ENCODE data around the gene SOX3.

Gene SOX3

GRCh38 chrX:140504371-140505324 is at the start of gene SOX3:
Gene SOX3, minus strand, starts transcription at chrX:140505069. Its CDS starts 9 bp downstream, at chrX:140505060.
- DNase-seq: no peak

- DNase-seq: no peak
These were observed 44.1 kb upstream of the SOX3 start for GRCh38 chrX:140548985-140549384.

GRCh38 chrX:140526171-140526570 is 21.3 kb upstream of the SOX3 start:
- no peak for DNase-seq

GRCh38 chrX:140525448-140525847 is 20.6 kb upstream of the SOX3 start:
- no peak for DNase-seq

DNA sequence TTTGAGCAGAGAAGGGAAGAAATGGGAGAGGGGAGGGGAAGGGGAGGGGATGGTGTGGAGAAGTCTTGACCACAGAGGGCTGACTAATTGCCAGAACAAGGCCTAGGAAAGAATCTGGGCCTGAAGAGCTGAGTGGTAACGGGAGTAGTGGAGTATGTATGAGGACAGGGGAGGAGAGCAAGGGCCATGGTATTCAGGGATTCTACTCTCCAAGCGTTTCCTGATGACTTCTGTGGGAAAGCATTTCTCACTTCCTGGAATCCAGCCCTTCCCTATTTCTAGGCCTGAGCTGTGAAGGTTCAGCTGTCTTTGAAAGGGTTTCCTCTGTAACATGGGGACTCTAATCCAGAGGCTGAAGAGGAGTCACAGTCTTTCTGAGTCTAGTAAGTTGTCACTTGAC is 19.7 kb upstream of the SOX3 start:
- DNase-seq: no peak

DNA sequence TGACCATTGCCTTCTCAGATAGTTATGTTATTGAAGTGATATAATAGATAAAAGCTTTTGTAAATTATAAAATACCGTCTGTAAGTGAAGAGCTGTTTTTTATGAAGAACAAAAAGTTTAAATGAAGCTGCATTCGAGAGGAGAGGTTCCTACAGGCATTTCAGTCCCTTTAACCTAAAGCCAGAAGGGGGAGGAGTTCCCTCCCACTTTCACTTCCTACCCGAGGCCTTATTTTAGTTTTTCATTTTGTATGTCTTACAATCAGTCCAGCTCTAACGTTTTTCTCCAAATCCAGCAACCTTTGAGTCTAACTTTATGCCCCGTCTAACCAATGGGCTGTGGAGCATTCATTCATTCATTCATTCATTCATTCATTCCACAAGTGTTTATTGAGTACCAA is 16.5 kb upstream of the SOX3 start:
- no peak for DNase-seq

GRCh38 chrX:140514554-140514953 is 9.7 kb upstream of the SOX3 start:
- no peak for DNase-seq

DNA sequence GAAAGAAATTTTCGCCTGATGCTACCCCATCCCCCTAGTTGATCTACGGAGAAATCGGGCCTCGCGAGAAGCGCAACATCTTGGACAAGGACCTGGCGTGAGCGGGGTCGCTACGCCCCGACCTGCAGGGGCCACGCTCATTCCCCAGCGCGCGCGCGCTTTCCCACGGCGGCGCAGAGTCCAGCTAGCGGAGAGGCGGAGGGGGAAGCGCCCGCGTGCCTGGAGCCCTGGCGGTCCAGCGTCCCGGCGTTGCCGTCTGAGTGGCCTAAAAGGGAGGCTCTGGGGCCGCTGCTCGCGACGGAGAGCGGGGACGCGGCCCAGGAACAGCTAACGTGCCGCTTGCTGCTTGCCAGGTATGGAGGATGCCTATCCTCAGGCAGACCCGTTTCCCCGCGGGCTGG is 6.0 kb upstream of the SOX3 start:
- DNase-seq: no peak

GRCh38 chrX:140510306-140510676 is 5.4 kb upstream of the SOX3 start:
- no peak for DNase-seq

- no peak for DNase-seq
These were observed 4.8 kb upstream of the SOX3 start for GRCh38 chrX:140509468-140510305.

DNA sequence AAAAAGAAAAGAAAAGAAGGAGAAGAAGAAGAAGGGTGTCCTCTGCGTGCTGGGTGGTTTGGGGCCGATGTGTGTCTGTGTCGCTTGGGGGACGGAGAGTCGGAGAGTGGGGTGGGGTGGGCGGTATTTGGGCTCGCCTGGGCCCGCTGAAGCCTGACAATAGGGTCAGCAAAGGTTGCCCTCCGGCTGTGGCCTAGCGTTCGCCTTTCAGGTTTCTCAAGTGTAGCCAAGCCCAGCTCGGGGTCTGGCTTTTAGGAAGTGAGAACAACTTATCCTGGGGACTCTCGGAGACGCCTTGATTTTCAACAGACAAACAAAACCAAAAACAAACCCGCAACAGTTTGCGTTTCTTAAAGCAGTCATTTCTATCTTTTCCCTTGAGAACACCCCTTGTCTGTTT is 4.1 kb upstream of the SOX3 start:
- no peak for DNase-seq

GRCh38 chrX:140507982-140508305 is 3.1 kb upstream of the SOX3 start:
- DNase-seq: no peak

DNA sequence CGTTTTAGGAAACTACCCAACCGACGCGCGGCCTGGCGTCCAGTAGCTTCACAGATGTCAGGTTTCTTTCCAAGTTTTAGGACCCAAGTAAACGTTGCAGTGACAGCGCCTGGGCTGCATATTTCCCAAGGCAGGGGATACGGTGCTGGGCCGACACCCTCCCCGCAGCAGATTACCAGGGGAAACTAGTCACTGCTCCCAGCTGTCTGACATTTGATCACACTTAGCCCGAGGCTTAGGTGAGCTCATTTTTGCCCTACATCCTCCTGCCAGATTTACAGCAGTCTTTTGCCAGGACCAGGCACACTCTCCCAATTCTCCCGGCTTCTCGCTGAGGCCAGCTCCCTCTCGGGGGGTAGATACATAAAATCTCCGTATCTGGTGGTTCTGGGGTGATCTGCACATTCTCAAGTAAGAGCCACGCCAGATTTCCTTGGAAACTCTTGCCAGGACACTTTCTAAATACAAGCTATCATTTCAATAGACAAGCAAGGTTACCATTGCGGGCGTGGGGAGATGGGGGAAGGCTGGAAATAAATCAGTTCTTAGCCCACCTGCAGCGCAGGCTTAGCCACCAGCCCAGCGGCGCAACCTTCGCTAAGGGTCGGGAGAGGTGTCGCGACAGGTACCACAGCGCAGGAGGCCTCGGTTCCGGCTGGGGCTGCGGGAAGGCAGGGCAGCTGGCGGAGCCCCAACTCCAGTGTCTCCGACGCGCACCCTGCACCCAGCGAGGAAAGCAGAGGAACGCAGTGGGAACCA is 2.5 kb upstream of the SOX3 start:
- no peak for DNase-seq

DNA sequence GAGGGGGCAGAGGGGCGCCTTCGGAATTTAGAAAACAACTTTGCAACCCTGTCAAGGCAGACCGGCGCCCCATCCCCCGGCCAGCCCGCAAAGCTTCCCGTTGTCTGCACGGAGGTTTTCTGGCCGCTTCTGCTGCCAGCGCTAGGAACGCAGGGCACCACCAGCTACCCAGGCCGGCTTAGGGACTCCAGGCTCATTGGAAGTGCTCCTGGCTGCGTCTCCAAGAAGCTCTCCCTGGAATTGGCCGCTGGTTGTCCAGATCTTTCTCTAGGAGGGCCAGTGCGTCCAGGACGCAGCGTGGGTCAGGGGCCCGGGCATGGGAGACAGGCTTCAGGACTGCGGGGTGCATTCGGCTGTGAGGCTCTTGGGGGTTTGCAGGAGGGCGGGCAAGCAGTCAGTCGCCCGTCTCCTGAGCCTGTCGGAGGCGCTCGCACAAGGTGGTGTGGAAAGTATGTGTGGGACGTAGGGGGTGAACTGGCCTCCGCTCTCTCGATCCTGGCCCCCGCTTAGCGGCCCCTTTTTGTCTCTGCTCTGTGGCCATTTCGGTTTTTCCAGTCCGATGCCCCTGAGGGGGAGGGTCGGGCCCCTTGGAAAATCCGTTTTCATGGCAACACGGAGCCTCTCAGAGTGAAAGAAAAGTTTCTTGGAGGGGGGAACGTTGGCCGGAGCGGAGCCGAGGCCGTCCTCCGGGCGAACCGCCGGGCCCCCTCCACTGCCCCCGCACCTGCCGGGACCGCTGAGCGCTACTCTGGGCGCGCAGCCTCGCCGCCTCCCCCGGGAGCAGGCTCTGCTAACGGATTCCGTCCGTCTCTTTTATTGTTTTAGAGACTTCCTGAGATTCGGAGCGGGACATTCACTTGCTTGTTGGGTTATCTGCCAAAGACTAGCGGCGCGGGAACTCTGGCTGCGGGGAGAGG is 810 bp upstream of the SOX3 start:
- DNase-seq: no peak

DNA sequence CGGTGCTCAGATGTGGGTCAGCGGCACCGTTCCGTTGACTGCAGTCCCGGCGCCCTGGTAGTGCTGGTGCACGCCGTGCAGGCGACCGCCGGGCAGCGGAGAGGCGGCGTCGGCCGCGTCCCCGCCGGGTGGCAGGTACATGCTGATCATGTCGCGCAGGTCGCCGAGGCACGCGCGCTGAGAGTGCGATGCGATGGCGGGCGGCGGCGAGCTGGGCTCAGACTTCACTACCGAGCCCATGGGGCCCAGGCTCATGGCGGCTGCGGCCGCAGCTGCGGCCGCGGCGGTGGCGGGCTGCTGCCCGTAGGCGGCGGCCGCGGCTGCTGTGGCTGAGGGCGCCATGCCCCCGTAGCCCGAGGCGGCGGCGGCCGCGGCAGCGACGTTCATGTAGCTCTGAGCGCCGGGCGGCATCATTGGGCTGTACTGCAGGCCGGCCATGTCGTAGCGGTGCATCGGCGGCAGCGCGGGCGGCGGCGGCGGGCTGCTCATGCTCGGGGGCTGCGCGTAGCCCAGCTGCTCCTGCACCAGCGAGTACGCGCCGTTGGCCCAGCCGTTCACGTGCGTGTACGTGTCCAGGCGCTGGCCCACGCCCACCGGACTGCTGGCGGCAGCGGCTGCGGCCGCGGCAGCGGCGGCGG is 1.0 kb downstream of the SOX3 start:
- no peak for DNase-seq

- no peak for DNase-seq
These were observed 1.6 kb downstream of the SOX3 start for GRCh38 chrX:140503238-140503601.

- no peak for DNase-seq
These were observed 2.2 kb downstream of the SOX3 start for GRCh38 chrX:140502491-140503237.

DNA sequence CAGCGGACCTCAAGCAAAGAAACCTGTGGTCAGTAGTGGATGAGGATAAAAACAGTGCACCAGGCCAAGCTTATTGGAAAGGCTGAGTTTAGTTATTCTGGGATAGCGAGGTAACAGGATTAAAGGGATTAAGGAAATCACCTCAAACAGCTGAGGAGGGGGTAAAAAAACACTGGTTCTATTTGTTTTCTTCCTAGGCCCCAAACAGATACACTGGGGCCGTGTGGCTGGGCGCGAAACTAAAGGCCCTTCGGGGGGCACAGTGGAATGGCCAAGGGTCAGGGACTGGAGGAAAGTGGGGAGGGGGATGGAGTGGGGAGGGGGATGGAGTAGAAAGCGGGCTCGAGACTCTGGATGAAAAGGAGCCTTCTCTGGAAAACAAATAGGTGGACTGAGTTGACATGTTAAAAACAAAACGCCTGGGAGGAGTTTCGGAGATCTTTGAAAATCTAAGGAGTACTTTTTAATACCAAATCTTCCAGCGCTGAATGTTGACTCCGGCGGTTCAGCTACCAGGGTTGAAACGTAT is 2.9 kb downstream of the SOX3 start:
- no peak for DNase-seq

DNA sequence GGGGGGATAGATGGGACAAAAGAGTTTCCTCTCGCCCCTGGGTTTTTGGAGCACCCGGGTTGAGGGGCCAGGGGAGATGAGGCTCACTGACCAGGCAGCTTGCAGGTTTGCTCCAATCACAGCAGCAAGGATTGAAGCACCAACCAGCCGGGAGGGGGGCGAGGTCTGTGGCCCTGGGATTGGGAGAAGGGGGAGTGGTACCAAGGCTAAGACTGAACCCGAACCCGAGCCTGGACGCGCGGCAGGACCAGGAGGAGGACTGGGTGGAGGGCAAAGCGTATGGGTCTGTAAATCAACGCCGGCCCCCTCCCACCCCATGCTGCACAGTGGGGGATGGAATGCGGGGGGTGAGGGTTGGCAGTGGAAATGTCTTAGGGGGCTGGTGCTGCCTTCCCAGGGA is 3.5 kb downstream of the SOX3 start:
- DNase-seq: no peak

DNA sequence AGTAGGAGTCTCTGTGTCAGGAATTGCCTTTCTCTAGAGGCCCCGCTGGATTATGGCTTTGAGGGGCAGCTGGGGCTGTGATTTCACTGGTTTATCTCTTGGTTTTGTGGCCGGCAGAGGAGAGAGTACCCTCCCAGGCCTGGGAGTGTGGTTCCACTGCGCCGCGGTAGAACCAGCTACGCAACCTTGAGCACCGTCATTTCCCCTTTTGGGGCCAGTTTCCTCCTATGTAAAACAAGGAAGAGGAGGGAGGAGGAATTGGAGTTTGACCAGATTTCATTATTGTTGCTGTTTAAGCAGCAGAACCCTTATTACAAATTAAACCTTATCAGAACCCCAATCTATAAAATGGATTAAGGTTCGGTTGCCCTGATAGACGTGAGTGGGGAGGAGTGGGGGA is 4.4 kb downstream of the SOX3 start:
- DNase-seq: no peak

DNA sequence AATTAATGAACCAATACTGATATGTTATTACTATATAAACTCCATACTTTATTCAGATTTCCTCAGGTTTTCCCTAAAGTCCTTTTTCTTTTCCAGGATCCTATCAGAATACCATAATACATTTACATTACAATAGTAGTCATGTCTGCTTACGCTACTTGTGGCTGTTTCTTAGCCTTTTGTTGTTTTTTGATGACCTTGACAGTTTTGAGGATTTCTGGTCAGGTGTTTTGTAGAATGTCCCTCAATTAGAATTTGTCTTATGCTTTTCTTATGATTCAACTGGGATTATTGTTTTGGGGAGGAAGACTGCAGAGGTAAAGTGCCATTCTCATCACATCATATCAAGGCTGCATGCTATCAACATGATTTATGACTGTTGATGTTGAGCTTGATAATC is 9.1 kb downstream of the SOX3 start:
- DNase-seq: no peak

Measured in NCI-H1092 (cell line).